Heart left ventricle (tissue), 16 donors: ENCODE data around the gene ANXA6. TPM values are rescaled to one million over a fixed set of nuclear protein-coding genes. Genes with fewer than 3 reads are reported as not detected.

Experiments used
- ATAC-seq, 4 donors: fragments of 200-7000 bp; cut with Tn5 transposase; one replicate each; pipeline ENCODE4 v1.9.1; 2020 to 2022; ENCODE audit warnings: moderate library complexity in 4 of 4, mild to moderate bottlenecking in 3 of 4, moderate number of reproducible peaks in 1 of 4
- DNase-seq, 5 donors: peaks; one replicate each; pipeline ENCODE4 v3.0.0-alpha.2; 2020
- H3K27ac ChIP-seq, 12 donors: fragments of 200-600 bp; sonication (generic) in 4 of 12; one replicate each; pipeline versions ENCODE4 v1.5.0 to v1.8.0; 2016 to 2022; ENCODE audit warnings: mild to moderate bottlenecking in 2 of 12
- H3K27me3 ChIP-seq, 9 donors: fragments of 200-600 bp; sonication (generic) in 2 of 9; one replicate each; pipeline versions ENCODE4 v1.5.1 to v1.8.0; 2016 to 2022; ENCODE audit warnings: mild to moderate bottlenecking in 3 of 9
- H3K36me3 ChIP-seq, 9 donors: fragments of 200-600 bp; sonication (generic) in 2 of 9; one replicate each; pipeline versions ENCODE4 v1.5.0 to v1.8.0; 2018 to 2022; ENCODE audit warnings: mild to moderate bottlenecking in 2 of 9
- H3K4me1 ChIP-seq, 12 donors: fragments of 200-600 bp; sonication (generic) in 4 of 12; one replicate each; pipeline versions ENCODE4 v1.5.0 to v1.8.0; 2016 to 2022; ENCODE audit warnings: mild to moderate bottlenecking in 3 of 12
- H3K4me3 ChIP-seq, 12 donors: fragments of 200-600 bp; sonication (generic) in 4 of 12; one replicate each; pipeline versions ENCODE4 v1.5.0 to v1.8.0; 2017 to 2022; ENCODE audit warnings: mild to moderate bottlenecking in 9 of 12, moderate library complexity in 4 of 12
- H3K9me3 ChIP-seq, 12 donors: fragments of 200-600 bp; sonication (generic) in 4 of 12; one replicate each; pipeline versions ENCODE4 v1.5.0 to v1.8.0; 2016 to 2022; ENCODE audit warnings: mild to moderate bottlenecking in 1 of 12
- POLR2A ChIP-seq, 2 donors: fragments of 450-650 bp; IDR thresholded peaks; one replicate each; pipeline ENCODE4 v1.6.1; 2017; ENCODE audit warnings: antibody characterized with exemption in 2 of 2, mild to moderate bottlenecking in 2 of 2, moderate library complexity in 2 of 2
- WGBS, 4 donors: extraction: QIAGEN DNeasy Blood & Tissue Kit in 2 of 4; methylation state at CpG; one replicate each; pipeline versions ENCODE4 v1.1.5 to v1.1.7; 2013 to 2018; 5-methylcytosine and 5-hydroxymethylcytosine counted together
- intact Hi-C, 10 donors: fragments of 100-400 bp; cut with DNase I; formaldehyde crosslinking; loops; one replicate each; pipeline versions ENCODE4 v1.11.1 to v1.14.2; 2022
- polyA plus RNA-seq, 2 donors: library from polyadenylated mRNA; stranded (reverse); fragments of 200-250 nt; gene quantifications; one replicate each; pipeline ENCODE4 v1.2.3, GENCODE V29; 2013
- total RNA-seq, 9 donors: library from RNA; depleted of rRNA in 2 of 9; stranded (reverse); fragments of >200 nt in 2 of 9; fragmentation: NEBNext Ultra II Directional in 3 of 9; extraction: Animal tissue kit (Norgen Biotek cat#: 25700) in 3 of 9; gene quantifications; one replicate each; pipeline versions ENCODE4 v1.1.0 to v1.2.4, GENCODE V29; 2016 to 2023
- TF ChIP-seq, protein P1 (sequence below), 12 donors: fragments of 200-600 bp; sonication (generic) in 4 of 12; IDR thresholded peaks; one replicate each; pipeline versions ENCODE4 v1.5.0 to v1.8.0; 2018 to 2022; ENCODE audit warnings: antibody characterized with exemption in 12 of 12, mild to moderate bottlenecking in 5 of 12
- donor health status: ischemic (EF 13 %, LVEDD 7.1; RV severe dilation, severe dysfunction).
- donor health status: healthy with polysubstance abuse.
- donor health status: DM: no; HTN: yes; CAD: no.
- donor health status: DM: no; HTN: no; CAD: no.
- donor health status: ischemic (EF 25% LVEDD 6.9; RV normal size, moderate dysfunction).
- donor health status: ischemic (EF 25% LVEDD 5.7; RV mildly dilated, moderate dysfunction).
- donor health status: healthy.
- donor health status: DM: yes; HTN: yes; CAD: no.
- donor health status: ischemic (EF 35%, LVEDD 5.7; RV mildly dilated, moderate dysfunction).
- donor health status: nonischemic (EF 11% LVEDD 7.7; RV severe dilation, severe dysfunction).
- donor health status: DM: yes; HTN: yes; CAD: no.
- donor health status: PGD.
- donor health status: ischemic (EF 29% LVEDD 5.4; RV normal size, mild dysfunction).
- donor health status: nonischemic (EF 23%, LVEDD 6.1; RV moderate dilation, normal function).

ANXA6 gene
- total and polyA plus RNA-seq, 11 donors: 171 to 287 (median 202) TPM

DNA sequence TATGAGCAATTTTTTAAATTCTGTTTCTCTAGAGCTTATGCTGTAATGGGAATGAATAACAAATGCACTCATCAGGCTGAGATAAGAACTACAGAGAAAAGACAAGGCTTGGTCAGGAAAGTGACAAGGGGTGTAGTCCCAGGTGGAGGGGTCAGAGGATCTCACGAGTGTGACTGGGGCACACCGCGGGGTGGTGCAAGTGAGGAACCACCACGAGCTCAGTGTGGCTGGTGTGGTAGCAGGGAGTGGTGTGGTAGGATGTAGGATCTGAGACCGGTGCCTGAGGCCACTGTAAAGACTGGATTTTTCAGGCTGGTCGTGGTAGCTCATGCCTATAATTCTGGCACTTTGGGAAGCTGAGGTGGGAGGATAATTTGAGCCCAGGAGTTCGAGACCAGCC is 9.0 kb downstream of the ANXA6 start:
- Histone ChIP-seq H3K4me1 (peaks cover 16 to 99% (median 62%) of the 10 kb centered on the region in 12 donors), H3K27me3 (no peaks in the 10 kb centered on the region), H3K4me3 (no peak overlapping the region), H3K27ac (peak overlapping the region in 1 of 12 donors; percentile 44), H3K9me3 (no peaks in the 10 kb centered on the region), H3K36me3 (peaks cover 0 to 48% (median 30%) of the 10 kb centered on the region in 9 donors)
- 78 to 84% (median 80%) methylated on average over 7 of the region's 7 CpGs for WGBS, 4 donors
- intact Hi-C loops: no loop called here
- ATAC-seq: no peak
- no peak for DNase-seq
- no peak for TF ChIP-seq POLR2A (IDR thresholded peaks at IDR 0.05)
- TF ChIP-seq, protein P1, sequence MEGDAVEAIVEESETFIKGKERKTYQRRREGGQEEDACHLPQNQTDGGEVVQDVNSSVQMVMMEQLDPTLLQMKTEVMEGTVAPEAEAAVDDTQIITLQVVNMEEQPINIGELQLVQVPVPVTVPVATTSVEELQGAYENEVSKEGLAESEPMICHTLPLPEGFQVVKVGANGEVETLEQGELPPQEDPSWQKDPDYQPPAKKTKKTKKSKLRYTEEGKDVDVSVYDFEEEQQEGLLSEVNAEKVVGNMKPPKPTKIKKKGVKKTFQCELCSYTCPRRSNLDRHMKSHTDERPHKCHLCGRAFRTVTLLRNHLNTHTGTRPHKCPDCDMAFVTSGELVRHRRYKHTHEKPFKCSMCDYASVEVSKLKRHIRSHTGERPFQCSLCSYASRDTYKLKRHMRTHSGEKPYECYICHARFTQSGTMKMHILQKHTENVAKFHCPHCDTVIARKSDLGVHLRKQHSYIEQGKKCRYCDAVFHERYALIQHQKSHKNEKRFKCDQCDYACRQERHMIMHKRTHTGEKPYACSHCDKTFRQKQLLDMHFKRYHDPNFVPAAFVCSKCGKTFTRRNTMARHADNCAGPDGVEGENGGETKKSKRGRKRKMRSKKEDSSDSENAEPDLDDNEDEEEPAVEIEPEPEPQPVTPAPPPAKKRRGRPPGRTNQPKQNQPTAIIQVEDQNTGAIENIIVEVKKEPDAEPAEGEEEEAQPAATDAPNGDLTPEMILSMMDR (IDR thresholded peaks at IDR 0.05): no peak

DNA sequence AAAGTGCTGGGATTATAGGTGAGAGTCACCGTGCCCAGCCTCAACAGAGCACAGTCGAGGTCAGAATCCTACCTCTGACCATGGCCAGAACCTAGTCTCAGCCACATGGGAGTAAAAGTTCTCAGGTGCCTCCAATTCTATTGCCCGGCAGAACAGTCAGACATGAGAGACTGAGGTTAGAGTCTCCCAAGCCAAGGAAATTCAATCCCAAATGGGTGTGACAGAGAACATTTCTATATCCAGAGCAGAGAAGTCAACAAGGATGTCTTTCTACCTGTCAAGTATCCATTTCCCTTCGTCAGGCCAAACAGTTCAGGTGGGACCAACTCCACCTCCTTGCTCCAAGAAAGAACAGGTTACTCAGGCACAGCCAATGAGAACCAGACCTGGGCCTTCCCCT is 10.5 kb downstream of the ANXA6 start:
- Histone ChIP-seq H3K36me3 (peaks cover 0 to 60% (median 34%) of the 10 kb centered on the region in 9 donors), H3K9me3 (no peaks in the 10 kb centered on the region), H3K27me3 (no peaks in the 10 kb centered on the region), H3K4me3 (no peak overlapping the region), H3K4me1 (peaks cover 16 to 99% (median 60%) of the 10 kb centered on the region in 12 donors), H3K27ac (peak overlapping the region in 1 of 12 donors; percentile 30)
- TF ChIP-seq POLR2A (IDR thresholded peaks at IDR 0.05): no peak
- TF ChIP-seq, protein P1 (IDR thresholded peaks at IDR 0.05): no peak
- no peak for ATAC-seq
- 94 to 96% (median 95%) methylated on average over 4 of the region's 4 CpGs for WGBS, 4 donors
- DNase-seq: no peak
- intact Hi-C loops: no loop called here

DNA sequence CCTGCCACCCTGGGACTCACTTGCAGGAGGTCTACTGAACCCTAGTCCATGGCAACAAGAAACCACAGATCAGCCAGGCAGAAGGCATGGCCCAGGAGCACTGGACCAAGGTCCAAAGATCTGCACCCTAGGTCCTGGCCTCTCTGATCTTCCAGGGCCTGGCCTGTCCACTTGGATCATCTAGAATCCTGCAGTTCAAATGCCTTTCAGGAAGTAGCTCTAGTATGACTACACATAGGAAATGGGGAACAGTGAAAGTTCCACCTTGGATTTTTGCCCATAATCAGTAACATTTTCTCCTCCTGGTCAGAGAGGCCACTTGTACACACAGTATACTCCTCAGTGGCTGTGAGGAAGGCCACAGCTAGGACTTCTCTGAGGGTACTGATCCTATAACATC is 11.5 kb downstream of the ANXA6 start:
- Histone ChIP-seq H3K4me3 (no peak overlapping the region), H3K9me3 (no peaks in the 10 kb centered on the region), H3K27ac (no peak overlapping the region), H3K27me3 (no peaks in the 10 kb centered on the region), H3K4me1 (peaks cover 16 to 99% (median 60%) of the 10 kb centered on the region in 12 donors), H3K36me3 (peaks cover 0 to 64% (median 34%) of the 10 kb centered on the region in 9 donors)
- DNase-seq: no peak
- intact Hi-C loops: no loop called here
- TF ChIP-seq POLR2A (IDR thresholded peaks at IDR 0.05): no peak
- no peak for ATAC-seq

DNA sequence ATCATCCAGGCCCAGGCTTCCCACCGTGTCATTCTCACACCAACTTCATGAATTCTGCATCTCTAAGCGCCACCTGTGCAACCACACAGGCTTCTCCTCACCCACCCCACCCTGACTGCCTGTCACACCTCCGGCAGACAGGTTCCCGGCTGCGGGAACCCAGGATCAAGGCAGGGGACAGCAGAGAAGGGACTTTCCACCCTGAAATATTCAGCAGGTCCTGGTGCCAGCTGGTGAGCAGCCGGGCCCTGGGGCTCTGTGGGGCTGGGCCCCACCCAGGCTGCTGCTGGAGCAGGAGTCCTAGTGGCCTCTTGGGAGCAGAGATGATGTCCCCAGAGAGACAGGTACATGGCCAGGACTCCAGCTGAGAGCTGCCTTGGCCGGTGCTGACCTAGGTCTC is 12.7 kb downstream of the ANXA6 start:
- Histone ChIP-seq H3K4me3 (no peak overlapping the region), H3K4me1 (peaks cover 5 to 97% (median 53%) of the 10 kb centered on the region in 12 donors), H3K36me3 (peaks cover 0 to 74% (median 39%) of the 10 kb centered on the region in 9 donors), H3K9me3 (no peaks in the 10 kb centered on the region), H3K27ac (no peak overlapping the region), H3K27me3 (no peaks in the 10 kb centered on the region)
- no peak for ATAC-seq
- no peak for TF ChIP-seq POLR2A (IDR thresholded peaks at IDR 0.05)
- TF ChIP-seq, protein P1 (IDR thresholded peaks at IDR 0.05): no peak
- intact Hi-C loops: no loop called here
- 62 to 73% (median 67%) methylated on average over 4 to 7 of the region's 7 CpGs for WGBS, 4 donors
- DNase-seq: no peak

DNA sequence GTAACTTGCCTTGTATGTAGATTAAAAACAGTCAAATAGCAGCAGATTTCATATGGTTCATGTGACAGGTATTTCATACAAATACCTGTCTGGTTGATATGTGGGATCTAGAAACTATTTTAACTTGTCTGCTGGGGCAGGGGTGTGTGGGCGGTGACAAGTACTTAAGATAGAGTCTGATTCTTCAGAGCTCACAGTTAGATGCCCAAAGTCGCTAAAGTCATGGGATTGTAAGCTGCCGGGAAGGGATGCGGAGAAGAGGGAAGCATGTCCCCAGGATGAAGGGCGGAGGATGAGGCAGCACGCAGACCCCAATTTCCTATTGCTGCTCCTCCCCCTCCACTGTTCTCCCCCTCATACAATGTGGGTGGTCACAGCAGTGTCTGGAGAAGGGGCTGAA is 13.3 kb downstream of the ANXA6 start:
- Histone ChIP-seq H3K27ac (no peak overlapping the region), H3K9me3 (no peaks in the 10 kb centered on the region), H3K27me3 (no peaks in the 10 kb centered on the region), H3K4me1 (peaks cover 3 to 97% (median 50%) of the 10 kb centered on the region in 12 donors), H3K36me3 (peaks cover 0 to 81% (median 45%) of the 10 kb centered on the region in 9 donors), H3K4me3 (no peak overlapping the region)
- intact Hi-C loops: no loop called here
- no peak for ATAC-seq
- WGBS, 4 donors: 44 to 73% (median 56%) methylated on average over 6 of the region's 6 CpGs
- no peak for TF ChIP-seq POLR2A (IDR thresholded peaks at IDR 0.05)
- TF ChIP-seq, protein P1 (IDR thresholded peaks at IDR 0.05): no peak
- no peak for DNase-seq
